ENCODE measurements around the gene SORCS2.

GRCh38 chr4:7519638-7520376, 327.5 kb downstream of the SORCS2 start:
- TF ChIP-seq CTCF (IDR thresholded peaks at IDR 0.05), result no peak
- no peak for TF ChIP-seq EP300 (IDR thresholded peaks at IDR 0.05; ENCODE audit: low read depth)
